ENCODE results near the gene RBM14.

- TF ChIP-seq ATF3 (IDR thresholded peaks at IDR 0.05; ENCODE audit: borderline replicate concordance, extremely low read depth, low read depth, low read length) (no peak), SMAD1 (IDR thresholded peaks at IDR 0.05; ENCODE audit: low read depth, partially characterized antibody) (no peak), CTCF (IDR thresholded peaks at IDR 0.05 in 2 of 3, conservative IDR thresholded peaks at IDR 0.05 in 1 of 3; ENCODE audit: control insufficient read depth in 2 of 3, extremely low read depth in 1 of 3, insufficient read depth in 1 of 3, low read depth in 3 of 3, low read length in 3 of 3) (no peak), RAD51 (IDR thresholded peaks at IDR 0.05) (no peak), SP1 (IDR thresholded peaks at IDR 0.05; ENCODE audit: low read depth, low read length) (no peak)
Observed at GRCh38 chr11:66568124-66568916, 48.1 kb upstream of the RBM14 start, which contains the start of gene CTSF.
